HCT116 (cell line): Measurements from ENCODE around the gene WDR90. TPM values are rescaled to one million over a fixed set of nuclear protein-coding genes. Genes with fewer than 3 reads are reported as not detected.

ENCODE experiments used
- ATAC-seq: fragments of 200-7000 bp; cut with Tn5 transposase; 2 replicates; pipeline ENCODE4 v1.9.1; 2020; ENCODE audit warnings: mild to moderate bottlenecking, moderate library complexity
- BruUV-seq: library from RNA; stranded (reverse); fragments of 400-500 nt; replicated peaks from 2 replicates; lab custom pipeline; 2021; lab: Mats Ljungman, UMichigan
- CTCF ChIA-PET: fragments of 300-600 bp; sonication (Branson Sonifier 250); formaldehyde crosslinking; loops from one replicate; lab custom pipeline; 2021; ENCODE audit warnings: antibody characterized with exemption; lab: Charles Lee
- POLR2A ChIA-PET: fragments of 300-600, 350-600 bp; sonication (Branson Sonifier 250); formaldehyde crosslinking; loops from one replicate; lab custom pipeline; 2021; ENCODE audit warnings: antibody characterized with exemption; lab: Charles Lee
- RAD21 ChIA-PET, 2 experiments: fragments of 300-600 bp; sonication (Branson Sonifier 250); formaldehyde crosslinking; loops; one replicate each; lab custom pipeline; 2023; ENCODE audit warnings: low total read pairs in 2 of 2; ENCODE audit not compliant: uncharacterized antibody in 2 of 2, unreplicated experiment in 2 of 2, low non-redundant PET in 1 of 2; lab: Charles Lee
- DNase-seq: peaks from one replicate; pipeline ENCODE4 v3.0.0-alpha.2; 2010; ENCODE audit warnings: low read depth, low spot score
- H2AFZ ChIP-seq: fragments of 200-600 bp; shearing (Covaris generic), sonication (generic); 2 replicates; pipeline ENCODE4 v1.6.1; 2017; ENCODE audit warnings: low read depth, mixed run types, mixed read lengths, antibody characterized with exemption, low read length; ENCODE audit not compliant: poor library complexity, severe bottlenecking
- H3K27ac ChIP-seq: 2 replicates; pipeline ENCODE4 v1.5.1; 2012; ENCODE audit warnings: low read depth, low read length
- H3K27me3 ChIP-seq: fragments of 200-600 bp; sonication (generic); 2 replicates; pipeline ENCODE4 v1.6.1; 2016; ENCODE audit warnings: mixed run types, low read length, mixed read lengths; ENCODE audit not compliant: insufficient read depth
- H3K36me3 ChIP-seq, 2 experiments: fragments of 200-500 bp in 1 of 2; fragments of 200-600 bp in 1 of 2; sonication (Bioruptor generic) in 1 of 2; sonication (generic) in 1 of 2; 2 replicates each; pipeline versions ENCODE4 v1.5.1 to v1.6.1; 2014 to 2016; ENCODE audit warnings: low read length in 2 of 2, inconsistent platforms in 1 of 2, mixed read lengths in 1 of 2, mixed run types in 1 of 2; ENCODE audit not compliant: insufficient read depth in 2 of 2, control insufficient read depth in 1 of 2
- H3K4me1 ChIP-seq, 2 experiments: fragments of 200-600 bp in 1 of 2; sonication (generic) in 1 of 2; 2 replicates each; pipeline versions ENCODE4 v1.5.1 to v1.6.1; 2012 to 2017; ENCODE audit warnings: low read length in 2 of 2, inconsistent platforms in 1 of 2, mild to moderate bottlenecking in 1 of 2, mixed read lengths in 1 of 2, mixed run types in 1 of 2, moderate library complexity in 1 of 2; ENCODE audit not compliant: insufficient read depth in 2 of 2, control insufficient read depth in 1 of 2
- H3K4me2 ChIP-seq: fragments of 200-600 bp; sonication (generic); 2 replicates; pipeline ENCODE4 v1.6.1; 2017; ENCODE audit warnings: mixed run types, low read length, mixed read lengths
- H3K4me3 ChIP-seq, 2 experiments: fragments of 200-600 bp in 1 of 2; sonication (generic) in 1 of 2; replicated peaks in 1 of 2; 2 replicates each; pipeline ENCODE4 v1.5.1; 2011 to 2016; ENCODE audit warnings: low read length in 2 of 2, control low read depth in 1 of 2, low read depth in 1 of 2, mild to moderate bottlenecking in 1 of 2, mixed read lengths in 1 of 2, mixed run types in 1 of 2
- H3K79me2 ChIP-seq: fragments of 200-600 bp; sonication (generic); 2 replicates; pipeline ENCODE4 v1.6.1; 2017; ENCODE audit warnings: mild to moderate bottlenecking, mixed run types, low read length, moderate library complexity, mixed read lengths; ENCODE audit not compliant: insufficient read depth
- H3K9ac ChIP-seq: fragments of 200-600 bp; sonication (generic); 2 replicates; pipeline ENCODE4 v1.6.1; 2016; ENCODE audit warnings: low read length, mixed read lengths
- H3K9me2 ChIP-seq: fragments of 200-600 bp; sonication (generic), shearing (Covaris generic); 2 replicates; pipeline ENCODE4 v1.6.1; 2017; ENCODE audit warnings: mixed run types, mild to moderate bottlenecking, moderate library complexity; ENCODE audit not compliant: insufficient read depth
- H3K9me3 ChIP-seq, 2 experiments: fragments of 200-500 bp in 1 of 2; fragments of 200-600 bp in 1 of 2; sonication (Bioruptor generic) in 1 of 2; sonication (generic) in 1 of 2; 2 replicates each; pipeline ENCODE4 v1.6.1; 2014 to 2017; ENCODE audit warnings: low read length in 2 of 2, mixed read lengths in 2 of 2, inconsistent platforms in 1 of 2, low read depth in 1 of 2, mild to moderate bottlenecking in 1 of 2, mixed run types in 1 of 2, moderate library complexity in 1 of 2; ENCODE audit not compliant: control insufficient read depth in 1 of 2, insufficient read depth in 1 of 2
- H4K20me1 ChIP-seq: fragments of 200-600 bp; sonication (generic), shearing (Covaris generic); 2 replicates; pipeline ENCODE4 v1.6.1; 2017; ENCODE audit warnings: mixed run types, mild to moderate bottlenecking, moderate library complexity; ENCODE audit not compliant: insufficient read depth
- CEBPB ChIP-seq: IDR thresholded peaks from 2 replicates; pipeline ENCODE4 v1.6.1; 2012; ENCODE audit warnings: low read depth
- EZH2 ChIP-seq: fragments of 200-600 bp; sonication (generic); IDR thresholded peaks from 2 replicates; pipeline ENCODE4 v1.6.1; 2017; ENCODE audit warnings: antibody characterized with exemption, mixed run types
- POLR2A ChIP-seq: IDR thresholded peaks from 2 replicates; pipeline ENCODE4 v1.7.0; 2011; ENCODE audit warnings: borderline replicate concordance; ENCODE audit not compliant: insufficient read depth, insufficient read length; ENCODE audit errors: extremely low read depth
- RAD21 ChIP-seq: IDR thresholded peaks from 2 replicates; pipeline ENCODE4 v1.6.1; 2012; ENCODE audit warnings: low read depth, mild to moderate bottlenecking
- SP1 ChIP-seq: IDR thresholded peaks from 2 replicates; pipeline ENCODE4 v1.6.1; 2012; ENCODE audit warnings: low read depth
- TCF7L2 ChIP-seq: IDR thresholded peaks from 2 replicates; pipeline ENCODE4 v1.7.0; 2011; ENCODE audit warnings: borderline replicate concordance, inconsistent platforms; ENCODE audit not compliant: insufficient read depth, insufficient read length; ENCODE audit errors: extremely low read depth
- YY1 ChIP-seq: IDR thresholded peaks from 2 replicates; pipeline ENCODE4 v1.6.1; 2011; ENCODE audit warnings: low read length, low read depth, moderate library complexity, mild to moderate bottlenecking; ENCODE audit not compliant: insufficient replicate concordance; ENCODE audit errors: extremely low read depth
- ZFX ChIP-seq: fragments of 450-650 bp; IDR thresholded peaks from 2 replicates; pipeline ENCODE4 v1.6.1; 2017
- ZNF274 ChIP-seq: fragments of 200-500 bp; sonication (Bioruptor generic); IDR thresholded peaks from 2 replicates; pipeline ENCODE4 v1.6.1; 2014; ENCODE audit warnings: mild to moderate bottlenecking, low read depth, low read length, inconsistent platforms
- intact Hi-C: fragments of 100-400 bp; cut with micrococcal nuclease; formaldehyde crosslinking; loops from 2 replicates; pipeline ENCODE4 v1.10.0; 2022
- total RNA-seq: library from RNA; stranded (reverse); gene quantifications from one replicate; pipeline ENCODE4 v1.2.1, GENCODE V29; 2021; ENCODE audit not compliant: unreplicated experiment
- TF ChIP-seq, protein P1 (sequence below): IDR thresholded peaks from 2 replicates; pipeline ENCODE4 v1.6.1; 2012; ENCODE audit warnings: low read depth
- TF ChIP-seq, protein P2 (sequence below), 3 experiments: fragments of 200-600 bp in 1 of 3; sonication (generic) in 1 of 3; IDR thresholded peaks in 2 of 3; conservative IDR thresholded peaks in 1 of 3; 2 replicates each; pipeline ENCODE4 v1.5.1; 2012 to 2017; ENCODE audit warnings: low read depth in 2 of 3, low read length in 2 of 3, antibody characterized with exemption in 1 of 3, borderline replicate concordance in 1 of 3, control low read depth in 1 of 3, mild to moderate bottlenecking in 1 of 3, mixed read lengths in 1 of 3, mixed run types in 1 of 3, moderate library complexity in 1 of 3; ENCODE audit not compliant: insufficient read depth in 1 of 3
- TF ChIP-seq, protein P3 (sequence below): IDR thresholded peaks from 2 replicates; pipeline ENCODE4 v1.6.1; 2012

WDR90 gene
- total RNA-seq, 1 experiment from 2014 or later: 73.7 TPM

DNA sequence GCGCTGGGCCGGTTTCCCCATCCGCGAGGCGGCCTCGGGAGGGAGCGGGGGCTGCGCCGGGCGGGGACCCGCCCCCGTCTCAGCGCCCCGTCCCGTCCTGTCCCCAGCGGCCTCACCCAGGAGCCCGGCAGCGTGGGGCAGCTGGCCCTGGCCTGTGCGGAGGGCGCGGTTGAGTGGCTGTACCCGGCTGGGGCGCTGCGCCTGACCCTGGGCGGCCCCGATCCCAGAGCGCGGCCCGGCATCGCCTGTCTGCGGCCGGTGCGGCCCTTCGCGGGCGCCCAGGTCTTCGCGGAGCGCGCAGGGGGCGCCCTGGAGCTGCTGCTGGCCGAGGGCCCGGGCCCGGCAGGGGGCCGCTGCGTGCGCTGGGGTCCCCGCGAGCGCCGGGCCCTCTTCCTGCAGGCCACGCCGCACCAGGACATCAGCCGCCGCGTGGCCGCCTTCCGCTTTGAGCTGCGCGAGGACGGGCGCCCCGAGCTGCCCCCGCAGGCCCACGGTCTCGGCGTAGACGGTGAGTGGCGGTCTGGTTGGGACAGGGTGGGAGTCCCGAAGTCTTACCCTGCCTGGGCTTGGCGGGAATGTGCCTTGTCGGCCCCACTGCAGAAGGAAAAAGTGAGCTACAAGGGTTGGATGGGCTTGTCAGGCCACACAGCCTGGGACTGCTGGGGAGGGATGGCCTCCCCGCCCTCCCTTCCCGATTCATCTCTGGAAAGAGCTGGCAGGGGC lies 66.5 kb downstream of the WDR90 start (continued):
- TF ChIP-seq, protein P1, sequence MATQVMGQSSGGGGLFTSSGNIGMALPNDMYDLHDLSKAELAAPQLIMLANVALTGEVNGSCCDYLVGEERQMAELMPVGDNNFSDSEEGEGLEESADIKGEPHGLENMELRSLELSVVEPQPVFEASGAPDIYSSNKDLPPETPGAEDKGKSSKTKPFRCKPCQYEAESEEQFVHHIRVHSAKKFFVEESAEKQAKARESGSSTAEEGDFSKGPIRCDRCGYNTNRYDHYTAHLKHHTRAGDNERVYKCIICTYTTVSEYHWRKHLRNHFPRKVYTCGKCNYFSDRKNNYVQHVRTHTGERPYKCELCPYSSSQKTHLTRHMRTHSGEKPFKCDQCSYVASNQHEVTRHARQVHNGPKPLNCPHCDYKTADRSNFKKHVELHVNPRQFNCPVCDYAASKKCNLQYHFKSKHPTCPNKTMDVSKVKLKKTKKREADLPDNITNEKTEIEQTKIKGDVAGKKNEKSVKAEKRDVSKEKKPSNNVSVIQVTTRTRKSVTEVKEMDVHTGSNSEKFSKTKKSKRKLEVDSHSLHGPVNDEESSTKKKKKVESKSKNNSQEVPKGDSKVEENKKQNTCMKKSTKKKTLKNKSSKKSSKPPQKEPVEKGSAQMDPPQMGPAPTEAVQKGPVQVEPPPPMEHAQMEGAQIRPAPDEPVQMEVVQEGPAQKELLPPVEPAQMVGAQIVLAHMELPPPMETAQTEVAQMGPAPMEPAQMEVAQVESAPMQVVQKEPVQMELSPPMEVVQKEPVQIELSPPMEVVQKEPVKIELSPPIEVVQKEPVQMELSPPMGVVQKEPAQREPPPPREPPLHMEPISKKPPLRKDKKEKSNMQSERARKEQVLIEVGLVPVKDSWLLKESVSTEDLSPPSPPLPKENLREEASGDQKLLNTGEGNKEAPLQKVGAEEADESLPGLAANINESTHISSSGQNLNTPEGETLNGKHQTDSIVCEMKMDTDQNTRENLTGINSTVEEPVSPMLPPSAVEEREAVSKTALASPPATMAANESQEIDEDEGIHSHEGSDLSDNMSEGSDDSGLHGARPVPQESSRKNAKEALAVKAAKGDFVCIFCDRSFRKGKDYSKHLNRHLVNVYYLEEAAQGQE: no peak
- TF ChIP-seq, protein P2, sequence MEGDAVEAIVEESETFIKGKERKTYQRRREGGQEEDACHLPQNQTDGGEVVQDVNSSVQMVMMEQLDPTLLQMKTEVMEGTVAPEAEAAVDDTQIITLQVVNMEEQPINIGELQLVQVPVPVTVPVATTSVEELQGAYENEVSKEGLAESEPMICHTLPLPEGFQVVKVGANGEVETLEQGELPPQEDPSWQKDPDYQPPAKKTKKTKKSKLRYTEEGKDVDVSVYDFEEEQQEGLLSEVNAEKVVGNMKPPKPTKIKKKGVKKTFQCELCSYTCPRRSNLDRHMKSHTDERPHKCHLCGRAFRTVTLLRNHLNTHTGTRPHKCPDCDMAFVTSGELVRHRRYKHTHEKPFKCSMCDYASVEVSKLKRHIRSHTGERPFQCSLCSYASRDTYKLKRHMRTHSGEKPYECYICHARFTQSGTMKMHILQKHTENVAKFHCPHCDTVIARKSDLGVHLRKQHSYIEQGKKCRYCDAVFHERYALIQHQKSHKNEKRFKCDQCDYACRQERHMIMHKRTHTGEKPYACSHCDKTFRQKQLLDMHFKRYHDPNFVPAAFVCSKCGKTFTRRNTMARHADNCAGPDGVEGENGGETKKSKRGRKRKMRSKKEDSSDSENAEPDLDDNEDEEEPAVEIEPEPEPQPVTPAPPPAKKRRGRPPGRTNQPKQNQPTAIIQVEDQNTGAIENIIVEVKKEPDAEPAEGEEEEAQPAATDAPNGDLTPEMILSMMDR (IDR thresholded peaks at IDR 0.05 in 2 of 3, conservative IDR thresholded peaks at IDR 0.05 in 1 of 3; ENCODE audit: borderline replicate concordance in 1 of 3, insufficient read depth in 1 of 3, low read depth in 2 of 3, low read length in 2 of 3): peak in 1 of 3 experiments; percentile 2; a peak in 1 of 6 replicates
- TF ChIP-seq YY1: no peak

DNA sequence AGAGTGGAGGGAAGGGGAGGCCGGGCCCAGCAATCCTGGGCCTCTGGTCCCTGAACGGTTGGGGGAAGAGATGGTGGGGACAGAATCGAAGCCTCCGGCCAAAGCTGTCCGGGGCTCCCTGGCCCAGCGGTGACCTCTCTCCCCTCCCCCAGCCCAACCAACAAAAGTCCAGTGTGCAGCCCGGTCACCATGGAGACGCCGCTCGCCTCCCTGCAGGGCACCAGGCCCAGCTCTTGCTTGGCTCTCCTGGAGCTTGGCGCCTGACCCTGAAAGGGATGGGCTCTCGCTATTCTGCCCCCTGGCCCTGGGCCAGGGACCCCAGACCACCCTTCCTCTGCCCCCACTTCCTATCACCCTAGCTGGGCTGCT lies 67.0 kb downstream of the WDR90 start:
- no peaks in the 10 kb centered on the region for H3K27me3 ChIP-seq
- TSS peak; percentile 45 for BruUV-seq
- RAD21 ChIA-PET: interaction anchor here in 1 of 2 experiments (1.1 kb wide), 1 partner anchor 12 kb away, joined by 3 read pairs; no protein-coding TSS in a partner anchor
- no peak overlapping the region for H2AFZ ChIP-seq
- H3K4me3 ChIP-seq: peak overlapping the region; percentile 59 to 74
- DNase-seq (no peak), ATAC-seq (no peak)
- intact Hi-C loops: no loop called here
- H4K20me1 ChIP-seq: peaks cover 3% of the 10 kb centered on the region; the same call in 1 of the 2 replicates
- H3K27ac ChIP-seq: peak overlapping the region; percentile 92
- POLR2A ChIA-PET: interaction anchor here (1.6 to 2.3 kb wide), 2 partner anchors 9 to 12 kb away, joined by 9 to 20 read pairs; partner anchors contain the start of genes CCDC78 and HAGHL
- peak overlapping the region; percentile 85 for H3K9ac ChIP-seq
- H3K79me2 ChIP-seq: peaks cover 19% of the 10 kb centered on the region
- peak overlapping the region; percentile 93 for H3K4me2 ChIP-seq
- peaks cover 42 to 75% of the 10 kb centered on the region in 2 experiments for H3K4me1 ChIP-seq
- H3K36me3 ChIP-seq: no peaks in the 10 kb centered on the region
- H3K9me3 ChIP-seq: no peaks in the 10 kb centered on the region
- CTCF ChIA-PET: interaction anchor here (0.6 to 2.4 kb wide), 6 partner anchors 10 to 627 kb away, joined by 3 to 20 read pairs (median 4); partner anchors contain the start of genes CCDC78, CHTF18 and RPUSD1
- no peaks in the 10 kb centered on the region for H3K9me2 ChIP-seq
- TF ChIP-seq EZH2: no peak
- no peak for TF ChIP-seq SP1
- TF ChIP-seq TCF7L2: no peak
- TF ChIP-seq RAD21: no peak
- TF ChIP-seq, protein P3, sequence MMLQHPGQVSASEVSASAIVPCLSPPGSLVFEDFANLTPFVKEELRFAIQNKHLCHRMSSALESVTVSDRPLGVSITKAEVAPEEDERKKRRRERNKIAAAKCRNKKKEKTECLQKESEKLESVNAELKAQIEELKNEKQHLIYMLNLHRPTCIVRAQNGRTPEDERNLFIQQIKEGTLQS: no peak
- TF ChIP-seq, protein P1: no peak
- TF ChIP-seq ZNF274: no peak
- TF ChIP-seq CEBPB: no peak
- TF ChIP-seq POLR2A: no peak
- no peak for TF ChIP-seq ZFX
